Measurements from ENCODE around the gene SPAG5. TPM values are rescaled to one million over a fixed set of nuclear protein-coding genes. Genes with fewer than 3 reads are reported as not detected.
A peak's percentile ranks its signal among the peaks of the same experiment; 100 is the strongest.

SPAG5 gene
- total and polyA plus RNA-seq, 11 donors = 0.39 to 11.6 (median 1.2) TPM

DNA sequence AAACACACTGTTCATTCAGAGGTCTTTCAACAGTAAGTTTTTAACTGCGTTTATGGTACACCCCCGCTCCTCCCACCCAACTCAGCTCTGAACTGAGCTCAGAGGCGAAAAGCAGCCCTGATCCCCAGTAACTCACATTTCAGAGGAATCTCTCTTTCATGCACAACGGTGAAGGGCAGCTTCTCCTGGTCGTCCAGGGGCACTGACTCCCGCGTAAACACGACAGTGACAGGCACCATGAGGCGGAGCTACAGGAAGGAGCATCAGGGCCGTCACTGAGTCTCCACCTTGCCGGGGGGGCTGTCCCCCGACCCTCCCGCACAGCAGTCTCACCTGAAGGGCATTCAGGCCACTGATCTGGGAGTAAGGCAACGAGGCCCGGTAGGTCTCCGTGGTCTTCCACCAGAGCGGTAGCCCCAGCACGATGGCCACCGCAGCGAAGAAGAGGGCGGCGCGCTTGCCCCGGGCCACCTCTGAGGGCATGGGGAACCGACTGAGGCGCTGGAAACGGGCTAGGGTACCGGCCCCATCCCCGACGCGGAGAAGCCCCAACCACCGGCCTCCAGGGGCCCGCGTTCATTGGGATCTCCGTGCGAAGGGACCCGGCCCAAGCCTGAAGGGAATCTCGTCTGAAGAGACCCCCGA, 28.0 kb downstream of the SPAG5 start:
- Histone ChIP-seq H3K9me3 (no peaks in the 10 kb centered on the region), H3K4me1 (peaks cover 0 to 51% (median 23%) of the 10 kb centered on the region in 12 donors), H3K4me3 (peak overlapping the region; percentile 73 to 100 (median 92)), H3K36me3 (peaks cover 0 to 24% (median 10%) of the 10 kb centered on the region in 9 donors), H3K27me3 (no peaks in the 10 kb centered on the region), H3K27ac (peak overlapping the region in 11 of 12 donors; percentile 53 to 93 (median 81))
- WGBS, 4 donors = 1 to 2% (median 1%) methylated on average over 24 to 39 of the region's 39 CpGs
- intact Hi-C loops (cut with DNase I) = loop anchor here in 2 of 10 donors (2.0 to 5.0 kb wide), 2 partner anchors 18 to 76 kb away; partner anchors contain the start of genes BLTP2 (in 1 of the 2) and UNC119 (in 1 of the 2)
- no peak for TF ChIP-seq POLR2A (IDR thresholded peaks at IDR 0.05)
- TF ChIP-seq, protein P1, sequence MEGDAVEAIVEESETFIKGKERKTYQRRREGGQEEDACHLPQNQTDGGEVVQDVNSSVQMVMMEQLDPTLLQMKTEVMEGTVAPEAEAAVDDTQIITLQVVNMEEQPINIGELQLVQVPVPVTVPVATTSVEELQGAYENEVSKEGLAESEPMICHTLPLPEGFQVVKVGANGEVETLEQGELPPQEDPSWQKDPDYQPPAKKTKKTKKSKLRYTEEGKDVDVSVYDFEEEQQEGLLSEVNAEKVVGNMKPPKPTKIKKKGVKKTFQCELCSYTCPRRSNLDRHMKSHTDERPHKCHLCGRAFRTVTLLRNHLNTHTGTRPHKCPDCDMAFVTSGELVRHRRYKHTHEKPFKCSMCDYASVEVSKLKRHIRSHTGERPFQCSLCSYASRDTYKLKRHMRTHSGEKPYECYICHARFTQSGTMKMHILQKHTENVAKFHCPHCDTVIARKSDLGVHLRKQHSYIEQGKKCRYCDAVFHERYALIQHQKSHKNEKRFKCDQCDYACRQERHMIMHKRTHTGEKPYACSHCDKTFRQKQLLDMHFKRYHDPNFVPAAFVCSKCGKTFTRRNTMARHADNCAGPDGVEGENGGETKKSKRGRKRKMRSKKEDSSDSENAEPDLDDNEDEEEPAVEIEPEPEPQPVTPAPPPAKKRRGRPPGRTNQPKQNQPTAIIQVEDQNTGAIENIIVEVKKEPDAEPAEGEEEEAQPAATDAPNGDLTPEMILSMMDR (IDR thresholded peaks at IDR 0.05) = no peak
- DNase-seq (peak in 2 of 5 donors; percentile 30 to 60), ATAC-seq (peak in 3 of 4 donors; percentile 2 to 17 (median 14))

DNA sequence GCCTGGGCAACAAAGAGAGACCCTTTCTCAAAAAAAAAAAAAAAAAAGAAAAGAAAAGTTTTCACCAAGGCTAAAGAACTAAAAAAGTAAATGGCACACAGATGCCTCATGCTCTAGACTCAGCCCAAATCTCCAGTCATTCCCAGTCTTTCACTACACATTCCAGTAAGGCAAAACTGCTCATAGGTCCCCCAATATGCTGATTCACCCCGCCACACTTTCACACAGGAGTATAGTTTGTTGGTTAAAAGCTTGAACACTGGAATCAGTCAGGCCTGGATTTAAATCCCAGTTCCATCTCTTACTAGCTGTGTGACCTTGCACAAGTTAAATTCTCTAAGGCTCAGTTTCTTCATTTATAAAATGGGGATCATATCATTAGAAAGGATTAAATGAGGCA, 29.4 kb downstream of the SPAG5 start:
- ATAC-seq (no peak), DNase-seq (no peak)
- no peak overlapping the region for H3K27ac ChIP-seq
- peaks cover 0 to 49% (median 20%) of the 10 kb centered on the region in 12 donors for H3K4me1 ChIP-seq
- WGBS, 4 donors = 95 to 100% (median 97%) methylated on average over 1 of the region's 1 CpG
- no peaks in the 10 kb centered on the region for H3K9me3 ChIP-seq
- no peak for TF ChIP-seq POLR2A (IDR thresholded peaks at IDR 0.05)
- TF ChIP-seq, protein P1 (IDR thresholded peaks at IDR 0.05) = no peak
- no peaks in the 10 kb centered on the region for H3K27me3 ChIP-seq
- H3K4me3 ChIP-seq = peak overlapping the region in 1 of 12 donors; percentile 96
- intact Hi-C loops (cut with DNase I) = no loop called here
- peaks cover 0 to 19% (median 10%) of the 10 kb centered on the region in 9 donors for H3K36me3 ChIP-seq

DNA sequence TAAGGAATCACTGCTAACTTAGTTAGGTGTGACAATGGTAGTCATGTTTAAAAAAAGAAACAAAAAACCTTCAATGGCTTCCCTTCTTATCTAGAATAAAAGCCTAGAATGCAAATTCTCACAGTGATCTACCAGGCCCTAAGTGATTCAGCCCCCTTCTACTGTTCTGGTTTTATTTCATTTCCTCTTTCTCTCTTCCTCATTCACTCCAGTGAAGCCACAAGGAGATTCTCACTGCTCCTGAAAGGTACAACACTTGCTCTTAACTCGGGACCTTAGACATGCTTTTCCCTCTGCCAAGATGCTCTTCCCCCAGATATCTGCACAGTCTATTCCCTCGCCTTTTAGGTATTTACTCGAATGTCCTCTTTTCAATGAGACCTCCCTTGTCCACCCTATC, 31.2 kb downstream of the SPAG5 start:
- no peak for ATAC-seq

GRCh38 chr17:28563475-28563874, 35.4 kb downstream of the SPAG5 start:
- ATAC-seq = peak in 2 of 4 donors; percentile 41 to 42
- no peaks in the 10 kb centered on the region for H3K9me3 ChIP-seq
- DNase-seq = peak in 1 of 5 donors; percentile 17
- intact Hi-C loops (cut with DNase I) = no loop called here
- H3K4me1 ChIP-seq = peaks cover 0 to 19% (median 4%) of the 10 kb centered on the region in 12 donors
- H3K4me3 ChIP-seq = no peak overlapping the region
- no peaks in the 10 kb centered on the region for H3K27me3 ChIP-seq
- TF ChIP-seq POLR2A (IDR thresholded peaks at IDR 0.05) = no peak
- TF ChIP-seq, protein P1 (IDR thresholded peaks at IDR 0.05) = no peak
- H3K27ac ChIP-seq = no peak overlapping the region
- peaks cover 0 to 70% (median 60%) of the 10 kb centered on the region in 9 donors for H3K36me3 ChIP-seq
- WGBS, 4 donors = 65 to 81% (median 70%) methylated on average over 3 of the region's 3 CpGs

More for the DNA sequence above, 31.2 kb downstream of the SPAG5 start:
- Histone ChIP-seq H3K4me1 (peaks cover 0 to 44% (median 22%) of the 10 kb centered on the region in 12 donors), H3K9me3 (no peaks in the 10 kb centered on the region), H3K4me3 (no peak overlapping the region), H3K27me3 (no peaks in the 10 kb centered on the region), H3K27ac (no peak overlapping the region), H3K36me3 (peaks cover 0 to 31% (median 19%) of the 10 kb centered on the region in 9 donors)
- 83 to 88% (median 88%) methylated on average over 3 of the region's 3 CpGs for WGBS, 4 donors
- no peak for DNase-seq
- TF ChIP-seq POLR2A (IDR thresholded peaks at IDR 0.05) = no peak
- TF ChIP-seq, protein P1 (IDR thresholded peaks at IDR 0.05) = no peak
- intact Hi-C loops (cut with DNase I) = no loop called here

Data from heart left ventricle (tissue), 16 donors.